Left ventricle myocardium inferior (tissue), 1 donor: ENCODE measurements around the gene FUT2. TPM values are rescaled to one million over a fixed set of nuclear protein-coding genes. Genes with fewer than 3 reads are reported as not detected.
"Not testable (repeated sequence)": the region's sequence is repeated elsewhere in the genome, so short reads cannot be mapped to it uniquely, and the experiment has no call there.

ENCODE experiments used
- DNase-seq: peaks from one replicate; pipeline ENCODE4 v3.0.0-alpha.2; 2020
- H3K27ac ChIP-seq: fragments of 200-600 bp; replicated peaks from 2 replicates; pipeline ENCODE4 v1.8.0; 2021
- H3K27me3 ChIP-seq: fragments of 200-600 bp; 2 replicates; pipeline ENCODE4 v1.8.0; 2021; ENCODE audit warnings: low read depth
- H3K36me3 ChIP-seq: fragments of 200-600 bp; 2 replicates; pipeline ENCODE4 v1.8.0; 2021
- H3K4me1 ChIP-seq: fragments of 200-600 bp; 2 replicates; pipeline ENCODE4 v1.8.0; 2021
- H3K4me3 ChIP-seq: fragments of 200-600 bp; 2 replicates; pipeline ENCODE4 v1.8.0; 2021; ENCODE audit warnings: mild to moderate bottlenecking, moderate library complexity
- H3K9me3 ChIP-seq: fragments of 200-600 bp; replicated peaks from 2 replicates; pipeline ENCODE4 v1.8.0; 2021
- CTCF ChIP-seq: fragments of 200-600 bp; IDR thresholded peaks from 2 replicates; pipeline ENCODE4 v1.8.0; 2021; ENCODE audit warnings: antibody characterized with exemption, mild to moderate bottlenecking, borderline replicate concordance
- intact Hi-C: fragments of 100-400 bp; cut with micrococcal nuclease; formaldehyde crosslinking; loops from one replicate; pipeline ENCODE4 v1.11.0; 2022
- total RNA-seq: library from RNA; stranded (reverse); fragmentation: NEBNext Ultra II Directional; extraction: Animal tissue kit (Norgen Biotek cat#: 25700); gene quantifications from one replicate; pipeline ENCODE4 v1.2.1, GENCODE V29; 2021
- donor health status: DM: no; HTN: yes; CAD: no; lungs with severe emphysema.

Gene FUT2
- total RNA-seq, 1 donor from 2014 or later = not detected

- Histone ChIP-seq H3K27ac (no peak overlapping the region), H3K27me3 (no peaks in the 10 kb centered on the region), H3K9me3 (no peaks in the 10 kb centered on the region), H3K4me3 (no peak overlapping the region), H3K4me1 (peaks cover 9% of the 10 kb centered on the region), H3K36me3 (no peaks in the 10 kb centered on the region)
- intact Hi-C loops = no loop called here
- DNase-seq = no peak
- no peak for TF ChIP-seq CTCF
Observed at GRCh38 chr19:48676887-48677286, 18.9 kb upstream of the FUT2 start.

- H3K27me3 ChIP-seq = no peaks in the 10 kb centered on the region
- DNase-seq = no peak
- no peaks in the 10 kb centered on the region for H3K9me3 ChIP-seq
- H3K27ac ChIP-seq = no peak overlapping the region
- no peak for TF ChIP-seq CTCF
- peaks cover 9% of the 10 kb centered on the region for H3K4me1 ChIP-seq
- intact Hi-C loops = no loop called here
- H3K36me3 ChIP-seq = no peaks in the 10 kb centered on the region
- no peak overlapping the region for H3K4me3 ChIP-seq
Observed at GRCh38 chr19:48678201-48678600, 17.6 kb upstream of the FUT2 start.

GRCh38 chr19:48680006-48680405 lies 15.8 kb upstream of the FUT2 start:
- DNase-seq, H3K27me3 ChIP-seq, H3K36me3 ChIP-seq, H3K27ac ChIP-seq, H3K9me3 ChIP-seq, H3K4me3 ChIP-seq, intact Hi-C loops, H3K4me1 ChIP-seq: not testable (repeated sequence)

GRCh38 chr19:48680436-48681126 lies 15.2 kb upstream of the FUT2 start:
- Histone ChIP-seq H3K9me3 (no peaks in the 10 kb centered on the region), H3K27ac (no peak overlapping the region), H3K36me3 (no peaks in the 10 kb centered on the region), H3K4me1 (peaks cover 2% of the 10 kb centered on the region), H3K4me3 (no peak overlapping the region), H3K27me3 (no peaks in the 10 kb centered on the region)
- no peak for TF ChIP-seq CTCF
- DNase-seq = no peak
- intact Hi-C loops = no loop called here

- Histone ChIP-seq H3K36me3 (no peaks in the 10 kb centered on the region), H3K27me3 (no peaks in the 10 kb centered on the region), H3K9me3 (no peaks in the 10 kb centered on the region), H3K4me1 (no peaks in the 10 kb centered on the region), H3K27ac (no peak overlapping the region), H3K4me3 (no peak overlapping the region)
- intact Hi-C loops = no loop called here
- no peak for TF ChIP-seq CTCF
- no peak for DNase-seq
Observed at GRCh38 chr19:48681127-48681470, 14.7 kb upstream of the FUT2 start.

- intact Hi-C loops = no loop called here
- H3K36me3 ChIP-seq = no peaks in the 10 kb centered on the region
- peak overlapping the region; percentile 43 for H3K4me3 ChIP-seq
- no peaks in the 10 kb centered on the region for H3K27me3 ChIP-seq
- no peak for TF ChIP-seq CTCF
- DNase-seq = peak; percentile 66
- H3K4me1 ChIP-seq = no peaks in the 10 kb centered on the region
- H3K27ac ChIP-seq = no peak overlapping the region
- H3K9me3 ChIP-seq = no peaks in the 10 kb centered on the region
Observed at GRCh38 chr19:48683349-48683748, 12.4 kb upstream of the FUT2 start.
